Measurements from ENCODE around the gene EGFR. TPM values are rescaled to one million over a fixed set of nuclear protein-coding genes. Genes with fewer than 3 reads are reported as not detected.

EGFR gene
- polyA plus RNA-seq, 2 of the 4 experiments (the other 2 are of a cell fraction), result 59.5 to 63.8 TPM

- DNase-seq (ENCODE audit: low read depth in 1 of 2, low spot score in 1 of 2) (no peak), FAIRE-seq (no peak), ATAC-seq (peak in 1 of 2 experiments; percentile 22; a peak in 1 of 6 replicates)
- H3K27ac ChIP-seq, result peak overlapping the region in 1 of 2 experiments; percentile 13; a peak in 1 of 6 replicates
- CTCF ChIA-PET, result interaction anchor here (1.0 to 2.1 kb wide), 3 partner anchors 9 to 341 kb away, joined by 3 to 6 read pairs (median 3); no protein-coding TSS in a partner anchor
- H3K4me2 ChIP-seq, result no peak overlapping the region
- no peaks in the 10 kb centered on the region for H3K9me3 ChIP-seq
- POLR2A ChIA-PET, result no interaction called here
- no peak for TF ChIP-seq HOXB5 (CRISPR knock-in tag; IDR thresholded peaks at IDR 0.05)
- TF ChIP-seq JUNB (IDR thresholded peaks at IDR 0.05), result no peak
- TF ChIP-seq ZFP36 (IDR thresholded peaks at IDR 0.05; ENCODE audit: borderline replicate concordance, partially characterized antibody), result no peak
- TF ChIP-seq FOSL2 (IDR thresholded peaks at IDR 0.05), result no peak
- TF ChIP-seq FOSL2 (CRISPR knock-in tag; IDR thresholded peaks at IDR 0.05), result no peak
- TF ChIP-seq ZC3H11A (IDR thresholded peaks at IDR 0.05), result no peak
- no peak for TF ChIP-seq NPAS2 (CRISPR knock-in tag; IDR thresholded peaks at IDR 0.05; ENCODE audit: borderline replicate concordance)
- no peak for TF ChIP-seq HEYL (CRISPR knock-in tag; IDR thresholded peaks at IDR 0.05)
- no peak for TF ChIP-seq HOXA7 (CRISPR knock-in tag; IDR thresholded peaks at IDR 0.05)
- TF ChIP-seq MAFK (IDR thresholded peaks at IDR 0.05; ENCODE audit: partially characterized antibody), result no peak
- TF ChIP-seq CBX2 (IDR thresholded peaks at IDR 0.05; ENCODE audit: borderline replicate concordance, low read depth), result no peak
- no peak for TF ChIP-seq HOXB13 (CRISPR knock-in tag; IDR thresholded peaks at IDR 0.05; ENCODE audit: low read depth)
- TF ChIP-seq RAD21 (conservative IDR thresholded peaks at IDR 0.05 in 1 of 2, IDR thresholded peaks at IDR 0.05 in 1 of 2), result no peak
- TF ChIP-seq, protein P1, sequence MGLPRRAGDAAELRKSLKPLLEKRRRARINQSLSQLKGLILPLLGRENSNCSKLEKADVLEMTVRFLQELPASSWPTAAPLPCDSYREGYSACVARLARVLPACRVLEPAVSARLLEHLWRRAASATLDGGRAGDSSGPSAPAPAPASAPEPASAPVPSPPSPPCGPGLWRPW (IDR thresholded peaks at IDR 0.05), result no peak
- no peak for TF ChIP-seq MAZ (IDR thresholded peaks at IDR 0.05; ENCODE audit: borderline replicate concordance, low read depth, low read length)
- TF ChIP-seq SREBF2 (IDR thresholded peaks at IDR 0.05), result no peak
- TF ChIP-seq, protein P2, sequence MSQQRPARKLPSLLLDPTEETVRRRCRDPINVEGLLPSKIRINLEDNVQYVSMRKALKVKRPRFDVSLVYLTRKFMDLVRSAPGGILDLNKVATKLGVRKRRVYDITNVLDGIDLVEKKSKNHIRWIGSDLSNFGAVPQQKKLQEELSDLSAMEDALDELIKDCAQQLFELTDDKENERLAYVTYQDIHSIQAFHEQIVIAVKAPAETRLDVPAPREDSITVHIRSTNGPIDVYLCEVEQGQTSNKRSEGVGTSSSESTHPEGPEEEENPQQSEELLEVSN (IDR thresholded peaks at IDR 0.05; ENCODE audit: borderline replicate concordance, low read depth), result no peak
- no peak for TF ChIP-seq CHD2 (IDR thresholded peaks at IDR 0.05; ENCODE audit: low read length, partially characterized antibody)
- no peak for TF ChIP-seq HDAC2 (IDR thresholded peaks at IDR 0.05)
- H3K4me1 ChIP-seq, result peaks cover 20% of the 10 kb centered on the region
- H3K4me3 ChIP-seq, result no peak overlapping the region
- 94% methylated on average over 7 of the region's 7 CpGs for WGBS (ENCODE audit: missing lambda C conversion rate)
Measured at GRCh38 chr7:55120074-55120473, 101.3 kb downstream of the EGFR start.

GRCh38 chr7:55120501-55121198 is 101.8 kb downstream of the EGFR start:
- Histone ChIP-seq H3K4me3 (no peak overlapping the region), H3K4me2 (0 out of 3 replicates have a peak overlapping the region, but pooled peaks have one; percentile 1), H3K27ac (0 out of 6 replicates have a peak overlapping the region, but pooled peaks of 1 of the 2 experiments have one; percentile 36), H3K4me1 (peaks cover 26% of the 10 kb centered on the region), H3K9me3 (no peaks in the 10 kb centered on the region)
- FAIRE-seq (no peak), ATAC-seq (no peak; a peak in 2 of 6 replicates), DNase-seq (ENCODE audit: low read depth in 1 of 2, low spot score in 1 of 2) (no peak)
- ChIA-PET POLR2A (no interaction called here), CTCF (interaction anchor here (1.0 to 2.1 kb wide), 5 partner anchors 9 to 347 kb away, joined by 3 to 6 read pairs (median 3); no protein-coding TSS in a partner anchor)
- TF ChIP-seq ZNF302 (CRISPR knock-in tag; IDR thresholded peaks at IDR 0.05) (no peak), SREBF2 (IDR thresholded peaks at IDR 0.05) (no peak), TP53 (CRISPR knock-in tag; IDR thresholded peaks at IDR 0.05) (no peak), KDM5A (IDR thresholded peaks at IDR 0.05) (no peak)
- 81% methylated on average over 7 of the region's 7 CpGs for WGBS (ENCODE audit: missing lambda C conversion rate)

GRCh38 chr7:55121249-55121648 is 102.4 kb downstream of the EGFR start:
- FAIRE-seq (no peak), ATAC-seq (no peak), DNase-seq (ENCODE audit: low read depth in 1 of 2, low spot score in 1 of 2) (no peak)
- Histone ChIP-seq H3K4me3 (no peak overlapping the region), H3K4me2 (no peak overlapping the region), H3K27ac (peak overlapping the region in 1 of 2 experiments; percentile 36; a peak in 2 of 6 replicates), H3K4me1 (peaks cover 32% of the 10 kb centered on the region), H3K9me3 (no peaks in the 10 kb centered on the region)
- ChIA-PET CTCF (interaction anchor here (1.2 to 2.1 kb wide), 4 partner anchors 8 to 347 kb away, joined by 3 to 6 read pairs (median 4); no protein-coding TSS in a partner anchor), POLR2A (no interaction called here)
- 89% methylated on average over 5 of the region's 5 CpGs for WGBS (ENCODE audit: missing lambda C conversion rate)
- TF ChIP-seq EP300 (IDR thresholded peaks at IDR 0.05) (no peak), CHD2 (IDR thresholded peaks at IDR 0.05; ENCODE audit: low read length, partially characterized antibody) (no peak), SREBF2 (IDR thresholded peaks at IDR 0.05) (no peak), MAZ (IDR thresholded peaks at IDR 0.05; ENCODE audit: borderline replicate concordance, low read depth, low read length) (no peak), POLR2AphosphoS2 (conservative IDR thresholded peaks at IDR 0.05; ENCODE audit: low read length) (no peak), TFCP2L1 (CRISPR knock-in tag; IDR thresholded peaks at IDR 0.05) (no peak), EHF (CRISPR knock-in tag; IDR thresholded peaks at IDR 0.05) (no peak), KDM5A (IDR thresholded peaks at IDR 0.05) (no peak), RARB (CRISPR knock-in tag; IDR thresholded peaks at IDR 0.05) (no peak), HEYL (CRISPR knock-in tag; IDR thresholded peaks at IDR 0.05) (no peak)
- TF ChIP-seq, protein P3, sequence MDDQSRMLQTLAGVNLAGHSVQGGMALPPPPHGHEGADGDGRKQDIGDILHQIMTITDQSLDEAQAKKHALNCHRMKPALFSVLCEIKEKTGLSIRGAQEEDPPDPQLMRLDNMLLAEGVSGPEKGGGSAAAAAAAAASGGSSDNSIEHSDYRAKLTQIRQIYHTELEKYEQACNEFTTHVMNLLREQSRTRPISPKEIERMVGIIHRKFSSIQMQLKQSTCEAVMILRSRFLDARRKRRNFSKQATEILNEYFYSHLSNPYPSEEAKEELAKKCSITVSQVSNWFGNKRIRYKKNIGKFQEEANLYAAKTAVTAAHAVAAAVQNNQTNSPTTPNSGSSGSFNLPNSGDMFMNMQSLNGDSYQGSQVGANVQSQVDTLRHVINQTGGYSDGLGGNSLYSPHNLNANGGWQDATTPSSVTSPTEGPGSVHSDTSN (IDR thresholded peaks at IDR 0.05), result no peak

Data from A549 (cell line).